ENCODE data around the gene FGF16. TPM values are rescaled to one million over a fixed set of nuclear protein-coding genes. Genes with fewer than 3 reads are reported as not detected.
"Not testable (repeated sequence)": the region's sequence is repeated elsewhere in the genome, so short reads cannot be mapped to it uniquely, and the experiment has no call there.

Gene FGF16
- total and polyA plus RNA-seq, 8 donors, result 0.73 TPM; not detected in 7

DNA sequence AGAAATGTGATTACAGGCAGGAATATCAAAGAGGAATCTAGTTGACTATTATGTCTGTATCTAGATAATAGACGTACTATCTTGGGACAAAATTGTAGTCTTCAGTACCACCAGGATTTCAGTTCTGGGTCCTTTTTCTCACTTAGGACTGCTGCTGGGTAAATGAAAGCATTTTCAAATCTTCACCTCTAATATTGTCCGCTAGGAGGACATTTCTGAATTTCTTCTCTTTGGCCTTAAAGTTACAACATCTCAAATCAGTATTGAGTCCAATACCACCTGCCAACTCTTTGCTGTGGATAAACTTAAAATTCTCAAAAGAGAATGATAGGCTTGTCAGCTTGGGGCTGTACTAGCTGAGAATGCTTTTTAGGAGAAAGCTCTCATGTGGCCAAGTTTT is 6.0 kb downstream of the FGF16 start:
- Histone ChIP-seq H3K9me3 (no peaks in the 10 kb centered on the region), H3K36me3 (no peaks in the 10 kb centered on the region), H3K4me3 (no peak overlapping the region), H3K4me1 (no peaks in the 10 kb centered on the region), H3K27me3 (no peaks in the 10 kb centered on the region), H3K27ac (no peak overlapping the region)
- TF ChIP-seq, protein P1, sequence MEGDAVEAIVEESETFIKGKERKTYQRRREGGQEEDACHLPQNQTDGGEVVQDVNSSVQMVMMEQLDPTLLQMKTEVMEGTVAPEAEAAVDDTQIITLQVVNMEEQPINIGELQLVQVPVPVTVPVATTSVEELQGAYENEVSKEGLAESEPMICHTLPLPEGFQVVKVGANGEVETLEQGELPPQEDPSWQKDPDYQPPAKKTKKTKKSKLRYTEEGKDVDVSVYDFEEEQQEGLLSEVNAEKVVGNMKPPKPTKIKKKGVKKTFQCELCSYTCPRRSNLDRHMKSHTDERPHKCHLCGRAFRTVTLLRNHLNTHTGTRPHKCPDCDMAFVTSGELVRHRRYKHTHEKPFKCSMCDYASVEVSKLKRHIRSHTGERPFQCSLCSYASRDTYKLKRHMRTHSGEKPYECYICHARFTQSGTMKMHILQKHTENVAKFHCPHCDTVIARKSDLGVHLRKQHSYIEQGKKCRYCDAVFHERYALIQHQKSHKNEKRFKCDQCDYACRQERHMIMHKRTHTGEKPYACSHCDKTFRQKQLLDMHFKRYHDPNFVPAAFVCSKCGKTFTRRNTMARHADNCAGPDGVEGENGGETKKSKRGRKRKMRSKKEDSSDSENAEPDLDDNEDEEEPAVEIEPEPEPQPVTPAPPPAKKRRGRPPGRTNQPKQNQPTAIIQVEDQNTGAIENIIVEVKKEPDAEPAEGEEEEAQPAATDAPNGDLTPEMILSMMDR (IDR thresholded peaks at IDR 0.05), result no peak
- no peak for TF ChIP-seq EP300 (IDR thresholded peaks at IDR 0.05)
- no peak for TF ChIP-seq POLR2A (IDR thresholded peaks at IDR 0.05)
- no peak for TF ChIP-seq POLR2AphosphoS5 (IDR thresholded peaks at IDR 0.05)
- intact Hi-C loops (cut with DNase I; ENCODE audit: low total_unique reads), result no loop called here
- no peak for DNase-seq
- 64 to 83% (median 81%) methylated on average over 2 of the region's 2 CpGs for WGBS, 5 donors

DNA sequence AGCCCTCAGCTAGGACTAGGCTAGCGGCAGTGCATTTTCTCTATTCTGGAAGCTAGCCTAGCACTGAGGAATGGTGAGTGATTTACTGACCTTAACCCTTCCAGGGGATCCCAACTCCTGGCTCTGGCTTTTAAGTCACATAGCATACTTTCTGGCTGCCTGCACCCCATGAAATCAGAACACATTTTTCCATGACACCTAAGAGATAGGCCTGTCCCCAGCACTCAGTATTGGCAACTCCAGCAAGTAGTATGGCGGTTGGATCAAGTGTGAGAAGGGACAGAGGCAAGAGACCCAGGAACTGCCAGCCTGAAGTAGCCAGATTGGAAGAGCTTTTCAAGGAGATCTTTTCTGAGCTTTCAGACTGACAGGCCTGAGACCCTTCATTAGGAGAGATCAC is 8.2 kb downstream of the FGF16 start:
- TF ChIP-seq, protein P1 (IDR thresholded peaks at IDR 0.05), result no peak
- TF ChIP-seq EP300 (IDR thresholded peaks at IDR 0.05) (no peak), POLR2A (IDR thresholded peaks at IDR 0.05) (no peak), POLR2AphosphoS5 (IDR thresholded peaks at IDR 0.05) (no peak)
- Histone ChIP-seq H3K36me3 (no peaks in the 10 kb centered on the region), H3K9me3 (no peaks in the 10 kb centered on the region), H3K27ac (no peak overlapping the region), H3K4me3 (no peak overlapping the region), H3K4me1 (no peaks in the 10 kb centered on the region), H3K27me3 (no peaks in the 10 kb centered on the region)
- intact Hi-C loops (cut with DNase I; ENCODE audit: low total_unique reads), result no loop called here
- 55 to 95% (median 76%) methylated on average over 2 of the region's 2 CpGs for WGBS, 5 donors
- DNase-seq, result no peak

DNA sequence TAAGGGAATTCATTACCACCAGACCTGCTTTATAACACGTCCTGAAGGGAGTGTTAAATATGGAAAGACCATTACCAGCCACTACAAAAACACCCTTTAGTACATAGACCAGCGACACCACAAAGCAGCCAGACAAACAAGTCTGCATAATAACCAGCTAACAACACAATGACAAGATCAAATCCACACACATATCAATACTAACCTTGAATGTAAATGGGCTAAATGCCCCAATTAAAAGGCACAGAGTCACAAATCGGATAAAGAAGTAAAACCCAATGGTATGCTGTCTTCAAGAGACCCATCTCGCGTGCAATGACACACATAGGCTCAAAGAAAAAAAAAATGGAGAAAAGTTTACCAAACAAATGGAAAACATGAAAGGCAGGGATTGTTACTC is 36.9 kb downstream of the FGF16 start:
- Histone ChIP-seq H3K9me3 (peaks cover 0 to 19% (median 7%) of the 10 kb centered on the region in 4 donors), H3K36me3 (no peaks in the 10 kb centered on the region), H3K27me3 (no peaks in the 10 kb centered on the region), H3K27ac (no peak overlapping the region), H3K4me1 (no peaks in the 10 kb centered on the region), H3K4me3 (no peak overlapping the region)
- WGBS, 5 donors, result 65 to 88% (median 81%) methylated on average over 5 of the region's 5 CpGs
- no peak for DNase-seq
- TF ChIP-seq EP300 (IDR thresholded peaks at IDR 0.05), result no peak
- no peak for TF ChIP-seq POLR2A (IDR thresholded peaks at IDR 0.05)
- no peak for TF ChIP-seq POLR2AphosphoS5 (IDR thresholded peaks at IDR 0.05)
- intact Hi-C loops (cut with DNase I; ENCODE audit: low total_unique reads), result no loop called here

DNA sequence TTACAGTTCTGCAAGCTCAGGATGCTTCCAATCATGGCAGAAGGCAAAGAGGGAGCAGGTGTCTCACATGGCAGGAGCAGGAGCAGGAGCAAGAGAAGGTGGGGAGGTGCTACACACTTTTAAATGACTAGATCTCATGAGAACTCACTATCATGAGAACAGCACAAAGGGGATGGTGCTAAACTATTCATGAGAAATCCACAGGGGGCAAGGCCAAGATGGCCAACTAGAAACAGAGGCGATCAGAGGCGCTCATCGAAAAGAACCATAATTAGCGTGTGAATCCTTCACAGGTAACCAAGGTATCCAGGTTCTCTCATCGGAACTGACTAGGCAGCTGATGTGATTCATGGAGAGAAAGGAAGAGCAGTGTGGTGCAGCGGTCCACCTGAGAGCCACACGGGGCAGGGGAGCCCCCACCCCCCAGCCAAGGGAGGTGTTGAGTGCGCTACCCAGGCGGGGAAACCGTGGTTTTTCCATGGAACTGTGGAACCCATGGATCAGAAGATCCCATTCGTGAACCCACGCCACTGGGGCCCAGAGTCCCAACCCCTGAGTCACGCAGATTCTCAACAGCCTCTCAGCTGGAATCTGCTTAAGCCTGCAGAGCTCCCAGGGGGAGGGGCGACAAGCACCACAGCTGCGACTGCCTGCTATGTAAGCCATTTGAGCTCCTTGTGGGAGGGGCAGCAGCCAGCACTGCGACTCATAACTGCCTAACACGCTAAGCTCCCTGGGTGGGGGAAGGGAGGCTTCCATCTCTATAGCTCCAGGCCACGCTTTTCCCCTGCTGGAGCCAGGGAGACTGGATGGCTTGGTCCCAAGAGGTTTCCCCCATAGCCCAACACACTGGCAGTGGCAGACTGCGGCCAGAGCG is 46.7 kb downstream of the FGF16 start:
- Histone ChIP-seq H3K27me3 (no peaks in the 10 kb centered on the region), H3K36me3 (no peaks in the 10 kb centered on the region), H3K4me3 (no peak overlapping the region), H3K27ac (no peak overlapping the region), H3K4me1 (no peaks in the 10 kb centered on the region), H3K9me3 (no peaks in the 10 kb centered on the region)
- 61 to 77% (median 63%) methylated on average over 7 to 20 of the region's 20 CpGs for WGBS, 5 donors
- TF ChIP-seq, protein P1 (IDR thresholded peaks at IDR 0.05), result no peak
- TF ChIP-seq POLR2AphosphoS5 (IDR thresholded peaks at IDR 0.05) (no peak), EP300 (IDR thresholded peaks at IDR 0.05) (no peak), POLR2A (IDR thresholded peaks at IDR 0.05) (no peak)
- intact Hi-C loops (cut with DNase I; ENCODE audit: low total_unique reads), result no loop called here
- DNase-seq, result peak in 1 of 2 donors; percentile 45

DNA sequence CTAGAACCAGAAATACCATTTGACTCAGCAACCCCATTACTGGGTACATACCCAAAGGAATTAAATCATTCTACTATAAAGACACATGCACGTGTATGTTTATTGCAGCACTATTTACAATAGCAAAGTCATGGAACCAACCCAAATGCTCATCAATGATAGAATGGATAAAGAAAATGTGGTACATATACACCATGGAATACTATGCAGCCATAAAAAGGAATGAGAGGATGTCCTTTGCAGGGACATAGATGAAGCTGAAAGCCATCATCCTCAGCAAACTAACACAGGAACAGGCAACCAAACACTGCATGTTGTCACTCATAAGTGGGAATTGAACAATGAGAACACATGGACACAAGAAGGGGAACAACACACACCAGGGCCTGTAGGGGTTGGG is 53.0 kb downstream of the FGF16 start:
- intact Hi-C loops (cut with DNase I; ENCODE audit: low total_unique reads); H3K4me1 ChIP-seq; H3K27ac ChIP-seq; H3K9me3 ChIP-seq; H3K27me3 ChIP-seq; H3K4me3 ChIP-seq; DNase-seq; H3K36me3 ChIP-seq: not testable (repeated sequence)
- 58 to 93% (median 82%) methylated on average over 1 of the region's 1 CpG for WGBS, 5 donors

Measured in stomach (tissue), 9 donors.